ENCODE data around the gene EBF4. TPM values are rescaled to one million over a fixed set of nuclear protein-coding genes. Genes with fewer than 3 reads are reported as not detected.

Gene EBF4
- total RNA-seq, 2 donors from 2014 or later = 6.4 to 12.1 TPM

DNA sequence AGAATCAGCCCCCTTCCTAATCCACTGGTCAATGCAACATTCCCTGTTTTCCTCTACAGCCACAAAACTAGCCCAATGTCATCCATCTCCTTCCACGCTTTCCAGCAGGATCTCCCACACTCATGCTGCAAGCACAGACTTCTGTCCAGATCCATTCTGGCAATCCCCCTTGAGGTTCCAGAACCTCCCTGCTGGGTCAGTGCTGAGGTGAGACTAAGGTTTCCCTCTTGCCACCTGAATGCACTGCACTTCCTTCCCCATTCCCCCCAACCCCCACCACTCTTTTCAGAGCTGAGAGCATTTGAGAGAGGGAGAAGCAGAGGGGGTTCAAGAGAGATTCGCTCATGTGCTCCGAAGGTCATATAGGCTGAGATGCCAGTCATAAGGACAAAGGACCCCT, 43.9 kb downstream of the EBF4 start:
- Mint-ChIP-seq H3K4me3 (no peak overlapping the region), H3K27ac (no peak overlapping the region), H3K4me1 (no peaks in the 10 kb centered on the region), H3K36me3 (ENCODE audit: low read depth) (no peaks in the 10 kb centered on the region), H3K9me3 (peaks cover 17% of the 10 kb centered on the region), H3K27me3 (ENCODE audit: insufficient read depth) (peaks cover 36% of the 10 kb centered on the region)
- Histone ChIP-seq H3K36me3 (ENCODE audit: control insufficient read depth, insufficient read depth, low read length) (no peaks in the 10 kb centered on the region), H3K4me1 (ENCODE audit: control insufficient read depth, insufficient read depth, low read length) (no peaks in the 10 kb centered on the region), H3K9ac (ENCODE audit: extremely low read depth, low read length, poor library complexity, severe bottlenecking) (no peak overlapping the region), H3K27me3 (ENCODE audit: control insufficient read depth, insufficient read depth, low read length, poor library complexity, severe bottlenecking) (peaks cover 20% of the 10 kb centered on the region), H3K9me3 (ENCODE audit: control insufficient read depth, low read length) (peaks cover 6% of the 10 kb centered on the region), H3K27ac (ENCODE audit: low read depth, low read length) (no peak overlapping the region), H3K4me3 (ENCODE audit: low read length) (no peak overlapping the region)
- TF ChIP-seq, protein P1, sequence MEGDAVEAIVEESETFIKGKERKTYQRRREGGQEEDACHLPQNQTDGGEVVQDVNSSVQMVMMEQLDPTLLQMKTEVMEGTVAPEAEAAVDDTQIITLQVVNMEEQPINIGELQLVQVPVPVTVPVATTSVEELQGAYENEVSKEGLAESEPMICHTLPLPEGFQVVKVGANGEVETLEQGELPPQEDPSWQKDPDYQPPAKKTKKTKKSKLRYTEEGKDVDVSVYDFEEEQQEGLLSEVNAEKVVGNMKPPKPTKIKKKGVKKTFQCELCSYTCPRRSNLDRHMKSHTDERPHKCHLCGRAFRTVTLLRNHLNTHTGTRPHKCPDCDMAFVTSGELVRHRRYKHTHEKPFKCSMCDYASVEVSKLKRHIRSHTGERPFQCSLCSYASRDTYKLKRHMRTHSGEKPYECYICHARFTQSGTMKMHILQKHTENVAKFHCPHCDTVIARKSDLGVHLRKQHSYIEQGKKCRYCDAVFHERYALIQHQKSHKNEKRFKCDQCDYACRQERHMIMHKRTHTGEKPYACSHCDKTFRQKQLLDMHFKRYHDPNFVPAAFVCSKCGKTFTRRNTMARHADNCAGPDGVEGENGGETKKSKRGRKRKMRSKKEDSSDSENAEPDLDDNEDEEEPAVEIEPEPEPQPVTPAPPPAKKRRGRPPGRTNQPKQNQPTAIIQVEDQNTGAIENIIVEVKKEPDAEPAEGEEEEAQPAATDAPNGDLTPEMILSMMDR (conservative IDR thresholded peaks at IDR 0.05) = no peak
- 90 to 92% methylated on average over 2 to 3 of the region's 3 CpGs for WGBS, 2 experiments (ENCODE audit: insufficient coverage in 1 of 2, insufficient read length in 1 of 2)
- DNase-seq = no peak

- Mint-ChIP-seq H3K27me3 (ENCODE audit: insufficient read depth) (peaks cover 41% of the 10 kb centered on the region), H3K4me3 (no peak overlapping the region), H3K4me1 (peaks cover 2% of the 10 kb centered on the region), H3K27ac (no peak overlapping the region), H3K9me3 (peaks cover 12% of the 10 kb centered on the region), H3K36me3 (ENCODE audit: low read depth) (no peaks in the 10 kb centered on the region)
- H3K27ac ChIP-seq (ENCODE audit: low read depth, low read length) = no peak overlapping the region
- TF ChIP-seq, protein P1 (conservative IDR thresholded peaks at IDR 0.05) = no peak
- no peaks in the 10 kb centered on the region for H3K9me3 ChIP-seq (ENCODE audit: control insufficient read depth, low read length)
- no peaks in the 10 kb centered on the region for H3K36me3 ChIP-seq (ENCODE audit: control insufficient read depth, insufficient read depth, low read length)
- no peaks in the 10 kb centered on the region for H3K4me1 ChIP-seq (ENCODE audit: control insufficient read depth, insufficient read depth, low read length)
- H3K4me3 ChIP-seq (ENCODE audit: low read length) = no peak overlapping the region
- H3K9ac ChIP-seq (ENCODE audit: extremely low read depth, low read length, poor library complexity, severe bottlenecking) = no peak overlapping the region
- WGBS, 2 experiments (ENCODE audit: insufficient coverage in 1 of 2, insufficient read length in 1 of 2) = 70 to 82% methylated on average over 2 to 8 of the region's 8 CpGs
- peaks cover 32% of the 10 kb centered on the region for H3K27me3 ChIP-seq (ENCODE audit: control insufficient read depth, insufficient read depth, low read length, poor library complexity, severe bottlenecking)
- DNase-seq = no peak
Measured at GRCh38 chr20:2738331-2739041, 45.9 kb downstream of the EBF4 start.

DNA sequence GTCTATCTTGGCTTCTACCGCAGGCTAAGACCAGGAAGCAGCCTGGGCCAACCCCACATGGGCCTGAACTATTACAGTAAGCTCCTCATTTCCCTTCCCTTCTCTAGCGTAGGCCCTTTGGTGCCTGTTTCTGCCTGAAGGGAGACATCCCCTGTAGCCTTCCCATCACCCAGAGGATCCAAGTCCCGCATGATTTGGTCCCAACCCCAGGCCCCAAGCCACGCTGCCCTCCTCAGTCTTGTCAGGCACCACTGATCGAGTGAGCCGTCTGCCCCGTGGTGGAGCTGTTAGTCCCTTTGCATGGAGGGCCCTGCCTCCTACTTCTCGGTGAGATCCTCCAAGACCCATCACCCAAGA, 46.4 kb downstream of the EBF4 start:
- Mint-ChIP-seq H3K27ac (no peak overlapping the region), H3K9me3 (peaks cover 11% of the 10 kb centered on the region), H3K27me3 (ENCODE audit: insufficient read depth) (peaks cover 45% of the 10 kb centered on the region), H3K4me1 (peaks cover 2% of the 10 kb centered on the region), H3K4me3 (no peak overlapping the region), H3K36me3 (ENCODE audit: low read depth) (no peaks in the 10 kb centered on the region)
- Histone ChIP-seq H3K9ac (ENCODE audit: extremely low read depth, low read length, poor library complexity, severe bottlenecking) (no peak overlapping the region), H3K4me1 (ENCODE audit: control insufficient read depth, insufficient read depth, low read length) (no peaks in the 10 kb centered on the region), H3K9me3 (ENCODE audit: control insufficient read depth, low read length) (no peaks in the 10 kb centered on the region), H3K36me3 (ENCODE audit: control insufficient read depth, insufficient read depth, low read length) (no peaks in the 10 kb centered on the region), H3K27me3 (ENCODE audit: control insufficient read depth, insufficient read depth, low read length, poor library complexity, severe bottlenecking) (peaks cover 37% of the 10 kb centered on the region), H3K4me3 (ENCODE audit: low read length) (no peak overlapping the region), H3K27ac (ENCODE audit: low read depth, low read length) (no peak overlapping the region)
- TF ChIP-seq, protein P1 (conservative IDR thresholded peaks at IDR 0.05) = no peak
- 86 to 90% methylated on average over 4 to 8 of the region's 8 CpGs for WGBS, 2 experiments (ENCODE audit: insufficient coverage in 1 of 2, insufficient read length in 1 of 2)
- DNase-seq = no peak
